ENCODE measurements around the gene ARHGDIA.

DNA sequence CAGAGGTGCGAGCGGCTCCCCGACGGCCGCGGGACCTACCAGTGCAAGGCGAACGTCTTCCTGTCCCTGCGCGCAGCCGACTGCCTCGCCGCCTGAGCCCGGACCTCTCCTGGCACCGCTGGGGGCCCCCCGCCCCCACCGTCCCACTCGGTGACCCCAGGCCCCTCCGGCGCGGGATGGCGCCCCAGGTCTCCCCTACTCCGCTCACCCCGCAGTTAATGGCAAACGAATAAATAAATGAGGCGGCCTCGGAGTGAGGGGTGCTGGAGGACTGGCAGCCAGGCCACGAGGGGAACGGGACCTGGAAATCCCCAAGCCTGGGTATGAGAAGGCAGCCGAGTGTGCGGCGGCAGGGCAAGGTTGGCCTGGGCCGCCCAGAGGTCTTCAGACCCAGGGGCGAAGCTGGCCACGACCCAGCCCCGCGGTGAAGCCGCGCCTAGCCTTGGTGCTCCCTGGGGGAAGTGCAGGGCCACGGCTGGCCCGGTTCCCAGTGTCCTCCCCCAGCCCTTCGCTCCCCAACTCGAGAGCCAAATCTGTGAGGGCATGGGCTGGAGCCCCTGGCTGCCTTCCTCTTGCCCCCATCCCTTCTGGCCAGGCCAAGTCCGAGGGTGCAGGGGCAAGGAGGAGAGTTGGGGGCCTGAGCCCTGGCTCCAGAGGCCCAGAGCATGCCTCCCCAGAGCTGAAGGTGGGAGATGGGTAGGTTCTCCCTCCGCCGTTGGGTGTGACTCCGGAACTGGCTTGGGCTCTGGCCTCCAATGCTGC is 31.7 kb upstream of the ARHGDIA start:
- TF ChIP-seq, protein P1, sequence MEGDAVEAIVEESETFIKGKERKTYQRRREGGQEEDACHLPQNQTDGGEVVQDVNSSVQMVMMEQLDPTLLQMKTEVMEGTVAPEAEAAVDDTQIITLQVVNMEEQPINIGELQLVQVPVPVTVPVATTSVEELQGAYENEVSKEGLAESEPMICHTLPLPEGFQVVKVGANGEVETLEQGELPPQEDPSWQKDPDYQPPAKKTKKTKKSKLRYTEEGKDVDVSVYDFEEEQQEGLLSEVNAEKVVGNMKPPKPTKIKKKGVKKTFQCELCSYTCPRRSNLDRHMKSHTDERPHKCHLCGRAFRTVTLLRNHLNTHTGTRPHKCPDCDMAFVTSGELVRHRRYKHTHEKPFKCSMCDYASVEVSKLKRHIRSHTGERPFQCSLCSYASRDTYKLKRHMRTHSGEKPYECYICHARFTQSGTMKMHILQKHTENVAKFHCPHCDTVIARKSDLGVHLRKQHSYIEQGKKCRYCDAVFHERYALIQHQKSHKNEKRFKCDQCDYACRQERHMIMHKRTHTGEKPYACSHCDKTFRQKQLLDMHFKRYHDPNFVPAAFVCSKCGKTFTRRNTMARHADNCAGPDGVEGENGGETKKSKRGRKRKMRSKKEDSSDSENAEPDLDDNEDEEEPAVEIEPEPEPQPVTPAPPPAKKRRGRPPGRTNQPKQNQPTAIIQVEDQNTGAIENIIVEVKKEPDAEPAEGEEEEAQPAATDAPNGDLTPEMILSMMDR (IDR thresholded peaks at IDR 0.05) = no peak
- no peak for TF ChIP-seq POLR2A (IDR thresholded peaks at IDR 0.05)
